Endothelial cell of umbilical vein (primary cell): ENCODE measurements around the gene COMP. TPM values are rescaled to one million over a fixed set of nuclear protein-coding genes. Genes with fewer than 3 reads are reported as not detected.

Experiments used
- BruUV-seq: library from RNA; stranded (reverse); fragments of 400-500 nt; replicated peaks from 2 replicates; lab custom pipeline; 2021; lab: Mats Ljungman, UMichigan
- CTCF ChIA-PET: fragments of 300-600, 350-600 bp; sonication (Branson Sonifier 250); formaldehyde crosslinking; loops from one replicate; lab custom pipeline; 2021; ENCODE audit warnings: antibody characterized with exemption, inconsistent platforms; lab: Charles Lee
- POLR2A ChIA-PET: fragments of 300-600, 350-600 bp; sonication (Branson Sonifier 250); formaldehyde crosslinking; loops from one replicate; lab custom pipeline; 2021; ENCODE audit warnings: antibody characterized with exemption, inconsistent platforms; lab: Charles Lee
- DNase-seq: peaks from one replicate; pipeline ENCODE4 v3.0.0-alpha.2; 2011; ENCODE audit warnings: low read depth, low spot score
- FAIRE-seq: peaks from 2 replicates; lab custom pipeline; 2011; peaks lifted over from hg19 to GRCh38; lab: Jason Lieb, UNC
- H2AFZ ChIP-seq: 2 replicates; pipeline ENCODE4 v1.6.0; 2012; ENCODE audit warnings: low read depth, low read length, control low read depth, inconsistent platforms
- H3K27ac ChIP-seq: 2 replicates; pipeline ENCODE4 v1.5.1; 2011; ENCODE audit warnings: low read depth, mild to moderate bottlenecking, control low read depth, low read length, moderate library complexity; ENCODE audit not compliant: insufficient read depth
- H3K27me3 ChIP-seq, 2 experiments: 2 replicates each; pipeline versions ENCODE4 v1.6.0 to v1.6.1; 2011; ENCODE audit warnings: low read length in 2 of 2, mixed read lengths in 1 of 2; ENCODE audit not compliant: control insufficient read depth in 2 of 2, insufficient read depth in 2 of 2
- H3K36me3 ChIP-seq, 2 experiments: 2 replicates in 1 of 2; 3 replicates in 1 of 2; pipeline ENCODE4 v1.5.1; 2011; ENCODE audit warnings: low read length in 2 of 2, mild to moderate bottlenecking in 1 of 2, moderate library complexity in 1 of 2; ENCODE audit not compliant: control insufficient read depth in 2 of 2, insufficient read depth in 2 of 2; ENCODE audit errors: extremely low read depth in 1 of 2
- H3K4me1 ChIP-seq: 3 replicates; pipeline ENCODE4 v1.5.1; 2011; ENCODE audit warnings: mild to moderate bottlenecking, low read length; ENCODE audit not compliant: control insufficient read depth, insufficient read depth; ENCODE audit errors: extremely low read depth
- H3K4me2 ChIP-seq: 2 replicates; pipeline ENCODE4 v1.6.1; 2011; ENCODE audit warnings: low read length, control low read depth, mixed read lengths; ENCODE audit not compliant: insufficient read depth
- H3K4me3 ChIP-seq, 3 experiments: fragments of 200-600 bp in 1 of 3; sonication (generic), shearing (Covaris generic) in 1 of 3; replicated peaks in 1 of 3; 2 replicates each; pipeline ENCODE4 v1.5.1; 2011 to 2016; ENCODE audit warnings: control low read depth in 3 of 3, low read length in 3 of 3, mild to moderate bottlenecking in 2 of 3, inconsistent platforms in 1 of 3, low read depth in 1 of 3, moderate library complexity in 1 of 3; ENCODE audit not compliant: insufficient read depth in 1 of 3
- H3K79me2 ChIP-seq: 2 replicates; pipeline ENCODE4 v1.6.0; 2012; ENCODE audit warnings: low read length, inconsistent platforms; ENCODE audit not compliant: control insufficient read depth, insufficient read depth
- H3K9ac ChIP-seq: replicated peaks from 2 replicates; pipeline ENCODE3; 2011; ENCODE audit warnings: low read length, control low read depth; ENCODE audit not compliant: insufficient read depth; ENCODE audit errors: extremely low read depth
- H3K9me1 ChIP-seq: replicated peaks from 3 replicates; pipeline ENCODE4 v1.6.0; 2011; ENCODE audit warnings: mild to moderate bottlenecking, low read length; ENCODE audit not compliant: control insufficient read depth, insufficient read depth; ENCODE audit errors: extremely low read depth
- H3K9me3 ChIP-seq: replicated peaks from 2 replicates; pipeline ENCODE4 v1.5.1; 2012; ENCODE audit warnings: low read length, inconsistent platforms; ENCODE audit not compliant: control insufficient read depth, insufficient read depth
- H4K20me1 ChIP-seq: replicated peaks from 2 replicates; pipeline ENCODE3; 2011; ENCODE audit warnings: mild to moderate bottlenecking, low read length; ENCODE audit not compliant: control insufficient read depth, insufficient read depth; ENCODE audit errors: extremely low read depth
- CTCF ChIP-seq, 2 donors: IDR thresholded peaks; 1 replicate in 1 of 2; 2 replicates in 1 of 2; pipeline ENCODE4 v1.5.1; 2011; ENCODE audit warnings: low read length in 2 of 2, mild to moderate bottlenecking in 2 of 2, moderate library complexity in 2 of 2, control low read depth in 1 of 2, inconsistent platforms in 1 of 2, low read depth in 1 of 2; ENCODE audit not compliant: insufficient read depth in 1 of 2; ENCODE audit errors: extremely low read depth in 1 of 2
- EZH2 ChIP-seq: IDR thresholded peaks from 2 replicates; pipeline ENCODE4 v1.6.1; 2012; ENCODE audit warnings: borderline replicate concordance, low read depth, mild to moderate bottlenecking, moderate library complexity, low read length, inconsistent platforms; ENCODE audit not compliant: severe bottlenecking
- FOS ChIP-seq: IDR thresholded peaks from 2 replicates; pipeline ENCODE4 v1.6.1; 2011; ENCODE audit warnings: mild to moderate bottlenecking, low read length, moderate library complexity, borderline replicate concordance; ENCODE audit not compliant: insufficient read depth
- GATA2 ChIP-seq: IDR thresholded peaks from 2 replicates; pipeline ENCODE4 v1.7.0; 2011; ENCODE audit warnings: low read depth, mild to moderate bottlenecking, moderate library complexity, mixed read lengths, low read length; ENCODE audit not compliant: insufficient read length, insufficient read depth
- JUN ChIP-seq: IDR thresholded peaks from 2 replicates; pipeline ENCODE4 v1.6.1; 2011; ENCODE audit warnings: borderline replicate concordance, low read depth; ENCODE audit not compliant: insufficient read length, insufficient read depth
- MAX ChIP-seq: IDR thresholded peaks from 2 replicates; pipeline ENCODE4 v1.6.1; 2011; ENCODE audit not compliant: insufficient read depth, insufficient read length
- MYC ChIP-seq: IDR thresholded peaks from one replicate; pipeline ENCODE4 v1.6.1; 2011; ENCODE audit warnings: mild to moderate bottlenecking, low read depth, low read length
- POLR2A ChIP-seq: IDR thresholded peaks from 2 replicates; pipeline ENCODE4 v1.6.1; 2012; ENCODE audit warnings: low read depth, mild to moderate bottlenecking, control low read depth, low read length
- POLR2AphosphoS5 ChIP-seq: IDR thresholded peaks from 2 replicates; pipeline ENCODE4 v1.6.1; 2012; ENCODE audit warnings: low read depth, mild to moderate bottlenecking, control low read depth, low read length, moderate library complexity; ENCODE audit not compliant: insufficient read depth
- dilution Hi-C: fragments of 300-500 bp; cut with MboI; formaldehyde crosslinking; loops from one replicate; pipeline ENCODE4 v1.15.0; 2019; ENCODE audit warnings: low sequenced_read_pairs; ENCODE audit not compliant: extremely low pct_ligation_motif_present
- intact Hi-C: fragments of 100-400 bp; cut with micrococcal nuclease; formaldehyde crosslinking; loops from one replicate; pipeline ENCODE4 v1.10.0; 2022
- polyA plus RNA-seq, 4 experiments: library from polyadenylated mRNA; depleted of rRNA in 3 of 4; stranded (reverse) in 3 of 4; unstranded in 1 of 4; fragments of >200 nt; gene quantifications; 2 replicates each; pipeline versions ENCODE4 v1.2.1 to v1.2.3, GENCODE V29; 2011 to 2012; ENCODE audit warnings: missing spikeins in 1 of 4
- total RNA-seq: library from RNA; stranded (reverse); gene quantifications from 2 replicates; pipeline ENCODE4 v1.2.3, GENCODE V29; 2021

Gene COMP
- total and polyA plus RNA-seq, 2 donors (not counting 3 experiments of a cell fraction or from before 2014, with no cell fraction given), result not detected

- H4K20me1 ChIP-seq, result no peaks in the 10 kb centered on the region
- no peaks in the 10 kb centered on the region for H3K27me3 ChIP-seq
- ChIA-PET POLR2A (no interaction called here), CTCF (no interaction called here)
- BruUV-seq, result no TSS peak
- dilution Hi-C loops (no loop called here), intact Hi-C loops (no loop called here)
- no peak for FAIRE-seq
- no peak overlapping the region for H3K4me3 ChIP-seq
- TF ChIP-seq CTCF (IDR thresholded peaks at IDR 0.05; ENCODE audit: extremely low read depth in 1 of 2, insufficient read depth in 1 of 2, low read depth in 1 of 2, low read length in 2 of 2) (no peak), MAX (no peak), JUN (no peak), MYC (no peak), FOS (no peak), POLR2AphosphoS5 (no peak), EZH2 (no peak), POLR2A (no peak), GATA2 (no peak)
- H3K9me1 ChIP-seq, result no peaks in the 10 kb centered on the region
- H3K9me3 ChIP-seq, result no peaks in the 10 kb centered on the region
- no peaks in the 10 kb centered on the region for H3K4me1 ChIP-seq
- H2AFZ ChIP-seq, result no peak overlapping the region
- H3K9ac ChIP-seq, result no peak overlapping the region
- DNase-seq, result no peak
- no peak overlapping the region for H3K27ac ChIP-seq
- H3K4me2 ChIP-seq, result no peak overlapping the region
- H3K79me2 ChIP-seq, result no peaks in the 10 kb centered on the region
- H3K36me3 ChIP-seq, result no peaks in the 10 kb centered on the region
These were observed 13.1 kb upstream of the COMP start for GRCh38 chr19:18804139-18804601.
